GM19328 (cell line): ENCODE data around the gene COL13A1.

Experiments
- ATAC-seq: cut with Tn5 transposase; IDR thresholded peaks from one replicate; pipeline ENCODE4 v1.9.1; 2021; ENCODE audit warnings: mild to moderate bottlenecking, moderate library complexity; ENCODE audit not compliant: unreplicated experiment

The COL13A1 gene

GRCh38 chr10:69939061-69939460 lies 137.4 kb downstream of the COL13A1 start:
- ATAC-seq = no peak

- no peak for ATAC-seq
These were observed 137.8 kb downstream of the COL13A1 start for GRCh38 chr10:69939481-69939880.

- ATAC-seq = no peak
These were observed 140.0 kb downstream of the COL13A1 start for GRCh38 chr10:69941730-69942129.

GRCh38 chr10:69943292-69943820 lies 141.7 kb downstream of the COL13A1 start:
- no peak for ATAC-seq

GRCh38 chr10:69944761-69945160 lies 143.1 kb downstream of the COL13A1 start:
- no peak for ATAC-seq

GRCh38 chr10:69948261-69948660 lies 146.6 kb downstream of the COL13A1 start:
- ATAC-seq = no peak

GRCh38 chr10:69949770-69950169 lies 148.1 kb downstream of the COL13A1 start:
- ATAC-seq = no peak

- ATAC-seq = no peak
These were observed 150.0 kb downstream of the COL13A1 start for GRCh38 chr10:69951658-69952057.

GRCh38 chr10:69952069-69952800 lies 150.5 kb downstream of the COL13A1 start:
- ATAC-seq = no peak

- ATAC-seq = no peak
These were observed 151.1 kb downstream of the COL13A1 start for GRCh38 chr10:69952821-69953221.

GRCh38 chr10:69953851-69954250 lies 152.1 kb downstream of the COL13A1 start:
- ATAC-seq = no peak

GRCh38 chr10:69955211-69955805 lies 153.6 kb downstream of the COL13A1 start:
- no peak for ATAC-seq

GRCh38 chr10:69955897-69956740 lies 154.4 kb downstream of the COL13A1 start:
- no peak for ATAC-seq

GRCh38 chr10:69956741-69957230 lies 155.1 kb downstream of the COL13A1 start:
- no peak for ATAC-seq

- ATAC-seq = no peak
These were observed 155.7 kb downstream of the COL13A1 start for GRCh38 chr10:69957241-69957885.

- ATAC-seq = no peak
These were observed 156.3 kb downstream of the COL13A1 start for GRCh38 chr10:69957886-69958555.

GRCh38 chr10:69958556-69958902 lies 156.8 kb downstream of the COL13A1 start:
- ATAC-seq = no peak

- no peak for ATAC-seq
These were observed 158.2 kb downstream of the COL13A1 start for GRCh38 chr10:69959911-69960310.

GRCh38 chr10:69960606-69960987 lies 158.9 kb downstream of the COL13A1 start:
- no peak for ATAC-seq
